ENCODE data around the gene SCO1.

GRCh38 chr17:10726196-10726595 lies 28.9 kb upstream of the SCO1 start:
- TF ChIP-seq, protein P1, sequence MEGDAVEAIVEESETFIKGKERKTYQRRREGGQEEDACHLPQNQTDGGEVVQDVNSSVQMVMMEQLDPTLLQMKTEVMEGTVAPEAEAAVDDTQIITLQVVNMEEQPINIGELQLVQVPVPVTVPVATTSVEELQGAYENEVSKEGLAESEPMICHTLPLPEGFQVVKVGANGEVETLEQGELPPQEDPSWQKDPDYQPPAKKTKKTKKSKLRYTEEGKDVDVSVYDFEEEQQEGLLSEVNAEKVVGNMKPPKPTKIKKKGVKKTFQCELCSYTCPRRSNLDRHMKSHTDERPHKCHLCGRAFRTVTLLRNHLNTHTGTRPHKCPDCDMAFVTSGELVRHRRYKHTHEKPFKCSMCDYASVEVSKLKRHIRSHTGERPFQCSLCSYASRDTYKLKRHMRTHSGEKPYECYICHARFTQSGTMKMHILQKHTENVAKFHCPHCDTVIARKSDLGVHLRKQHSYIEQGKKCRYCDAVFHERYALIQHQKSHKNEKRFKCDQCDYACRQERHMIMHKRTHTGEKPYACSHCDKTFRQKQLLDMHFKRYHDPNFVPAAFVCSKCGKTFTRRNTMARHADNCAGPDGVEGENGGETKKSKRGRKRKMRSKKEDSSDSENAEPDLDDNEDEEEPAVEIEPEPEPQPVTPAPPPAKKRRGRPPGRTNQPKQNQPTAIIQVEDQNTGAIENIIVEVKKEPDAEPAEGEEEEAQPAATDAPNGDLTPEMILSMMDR (IDR thresholded peaks at IDR 0.05), result no peak
- no peak for TF ChIP-seq POLR2A (IDR thresholded peaks at IDR 0.05)

Data from lower leg skin (tissue), 3 donors.